Breast epithelium (tissue), 3 donors: ENCODE measurements around the gene GLYATL3.

Source experiments
- POLR2A ChIP-seq: fragments of 450-650 bp; IDR thresholded peaks from one replicate; pipeline ENCODE4 v1.6.1; 2016; ENCODE audit warnings: antibody characterized with exemption, mild to moderate bottlenecking, moderate library complexity
- POLR2AphosphoS5 ChIP-seq, 3 donors: sonication (generic); formaldehyde crosslinking; IDR thresholded peaks; one replicate each; pipeline ENCODE4 v1.6.1; 2017; ENCODE audit warnings: antibody characterized with exemption in 3 of 3
- TF ChIP-seq, protein P1 (sequence below), 3 donors: fragments of 450-650 bp; IDR thresholded peaks; one replicate each; pipeline ENCODE4 v1.5.1; 2016 to 2017; ENCODE audit warnings: antibody characterized with exemption in 3 of 3, mild to moderate bottlenecking in 3 of 3, moderate library complexity in 3 of 3

DNA sequence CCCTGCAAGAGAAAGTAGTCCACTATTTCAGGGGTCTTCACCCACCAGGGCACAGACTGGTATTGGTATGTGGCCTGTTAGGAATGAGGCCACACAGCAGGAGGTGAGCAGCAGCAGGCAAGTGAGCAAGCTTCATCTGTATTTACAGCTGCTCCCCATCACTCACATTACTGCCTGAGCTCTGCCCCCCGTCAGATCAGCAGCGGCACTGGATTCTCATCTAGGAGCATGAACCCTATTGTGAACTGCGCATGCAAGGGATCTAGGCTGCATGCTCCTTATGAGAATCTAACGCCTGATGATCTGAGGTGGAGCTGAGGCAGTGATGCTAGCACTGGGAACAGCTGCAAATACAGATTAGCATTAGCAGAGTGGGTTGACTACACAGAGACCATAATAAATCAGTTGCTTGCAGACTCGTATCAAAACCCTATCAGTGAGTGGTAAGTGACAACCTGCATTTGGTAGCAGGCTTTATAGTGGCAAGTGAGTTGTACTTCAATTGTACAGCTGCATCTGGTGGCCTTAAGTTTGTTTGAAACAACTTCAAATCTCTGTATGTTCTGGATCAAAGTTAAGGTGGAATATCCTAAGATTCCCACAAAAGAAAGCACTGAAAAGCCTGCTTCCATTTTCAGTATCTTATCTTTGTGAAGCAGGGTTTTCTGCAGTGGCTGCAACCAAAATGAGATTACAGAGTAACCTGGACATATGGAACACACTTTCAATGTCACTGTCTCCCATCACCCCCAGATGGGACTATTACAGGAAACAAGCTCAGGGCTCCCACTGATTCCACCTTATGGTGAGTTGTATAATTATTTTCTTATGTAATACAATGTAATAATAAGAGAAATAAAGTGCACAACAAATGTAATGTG lies 63.5 kb downstream of the GLYATL3 start:
- TF ChIP-seq, protein P1, sequence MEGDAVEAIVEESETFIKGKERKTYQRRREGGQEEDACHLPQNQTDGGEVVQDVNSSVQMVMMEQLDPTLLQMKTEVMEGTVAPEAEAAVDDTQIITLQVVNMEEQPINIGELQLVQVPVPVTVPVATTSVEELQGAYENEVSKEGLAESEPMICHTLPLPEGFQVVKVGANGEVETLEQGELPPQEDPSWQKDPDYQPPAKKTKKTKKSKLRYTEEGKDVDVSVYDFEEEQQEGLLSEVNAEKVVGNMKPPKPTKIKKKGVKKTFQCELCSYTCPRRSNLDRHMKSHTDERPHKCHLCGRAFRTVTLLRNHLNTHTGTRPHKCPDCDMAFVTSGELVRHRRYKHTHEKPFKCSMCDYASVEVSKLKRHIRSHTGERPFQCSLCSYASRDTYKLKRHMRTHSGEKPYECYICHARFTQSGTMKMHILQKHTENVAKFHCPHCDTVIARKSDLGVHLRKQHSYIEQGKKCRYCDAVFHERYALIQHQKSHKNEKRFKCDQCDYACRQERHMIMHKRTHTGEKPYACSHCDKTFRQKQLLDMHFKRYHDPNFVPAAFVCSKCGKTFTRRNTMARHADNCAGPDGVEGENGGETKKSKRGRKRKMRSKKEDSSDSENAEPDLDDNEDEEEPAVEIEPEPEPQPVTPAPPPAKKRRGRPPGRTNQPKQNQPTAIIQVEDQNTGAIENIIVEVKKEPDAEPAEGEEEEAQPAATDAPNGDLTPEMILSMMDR (IDR thresholded peaks at IDR 0.05), result no peak
- TF ChIP-seq POLR2AphosphoS5 (IDR thresholded peaks at IDR 0.05) (no peak), POLR2A (no peak)
